B cell (primary cell): ENCODE measurements around the gene GABPB2. TPM values are rescaled to one million over a fixed set of nuclear protein-coding genes. Genes with fewer than 3 reads are reported as not detected.
A peak's percentile ranks its signal among the peaks of the same experiment; 100 is the strongest.

Source experiments
- ATAC-seq: fragments of 200-7000 bp; cut with Tn5 transposase; one replicate; pipeline ENCODE4 v1.10.0; 2021; ENCODE audit warnings: low read depth, mild to moderate bottlenecking, moderate number of reproducible peaks, moderate library complexity
- CTCF ChIA-PET: fragments of 350-600 bp; sonication (Branson Sonifier 250); formaldehyde crosslinking; loops from one replicate; lab custom pipeline; 2021; ENCODE audit warnings: antibody characterized with exemption, inconsistent platforms; lab: Charles Lee
- POLR2A ChIA-PET: fragments of 350-600 bp; sonication (Branson Sonifier 250); formaldehyde crosslinking; loops from one replicate; lab custom pipeline; 2021; ENCODE audit warnings: antibody characterized with exemption; lab: Charles Lee
- DNase-seq: peaks from one replicate; pipeline ENCODE4 v3.0.0; 2013
- H2AFZ ChIP-seq: 2 replicates; pipeline ENCODE4 v1.6.1; 2012; ENCODE audit warnings: mild to moderate bottlenecking, low read depth, low read length; ENCODE audit not compliant: insufficient read depth, poor library complexity, severe bottlenecking
- H3K27ac ChIP-seq, 2 donors: 1 replicate in 1 of 2; 2 replicates in 1 of 2; pipeline ENCODE4 v1.5.1; 2012 to 2013; ENCODE audit warnings: low read length in 2 of 2, mild to moderate bottlenecking in 2 of 2, moderate library complexity in 1 of 2
- H3K27me3 ChIP-seq, 4 experiments: fragments of 200-600 bp in 1 of 4; sonication (generic) in 1 of 4; replicated peaks in 1 of 4; 1 replicate in 2 of 4; 2 replicates in 2 of 4; pipeline versions ENCODE4 v1.6.1 to v1.7.0; 2013 to 2016; ENCODE audit warnings: low read length in 3 of 4, mild to moderate bottlenecking in 2 of 4, mixed read lengths in 1 of 4, moderate library complexity in 1 of 4; ENCODE audit not compliant: insufficient read depth in 4 of 4, control insufficient read depth in 3 of 4; ENCODE audit errors: control extremely low read depth in 1 of 4
- H3K36me3 ChIP-seq, 2 experiments: replicated peaks in 1 of 2; 1 replicate in 1 of 2; 2 replicates in 1 of 2; pipeline versions ENCODE4 v1.6.1 to v1.7.1; 2013; ENCODE audit warnings: low read length in 1 of 2; ENCODE audit not compliant: insufficient read depth in 2 of 2, control insufficient read depth in 1 of 2; ENCODE audit errors: control extremely low read depth in 1 of 2, extremely low read depth in 1 of 2
- H3K4me1 ChIP-seq, 2 donors: fragments of 200-600 bp in 1 of 2; sonication (generic) in 1 of 2; 1 replicate in 1 of 2; 2 replicates in 1 of 2; pipeline versions ENCODE4 v1.5.1 to v1.6.1; 2013 to 2017; ENCODE audit warnings: low read length in 2 of 2; ENCODE audit not compliant: control insufficient read depth in 2 of 2, insufficient read depth in 2 of 2
- H3K4me2 ChIP-seq: replicated peaks from 2 replicates; pipeline ENCODE3; 2012; ENCODE audit warnings: mild to moderate bottlenecking, low read depth, low read length; ENCODE audit not compliant: poor library complexity, severe bottlenecking
- H3K4me3 ChIP-seq, 5 experiments: fragments of 200-600 bp in 1 of 5; sonication (generic) in 1 of 5; 1 replicate in 3 of 5; 2 replicates in 2 of 5; pipeline versions ENCODE4 v1.5.1 to v1.7.0; 2011 to 2016; ENCODE audit warnings: low read length in 4 of 5, mild to moderate bottlenecking in 4 of 5, low read depth in 2 of 5, control low read depth in 1 of 5, moderate library complexity in 1 of 5; ENCODE audit not compliant: insufficient read depth in 1 of 5; ENCODE audit errors: control extremely low read depth in 1 of 5, extremely low read depth in 1 of 5
- H3K79me2 ChIP-seq: fragments of 200-600 bp; sonication (generic); one replicate; pipeline ENCODE4 v1.6.0; 2016; ENCODE audit warnings: low read length; ENCODE audit not compliant: control insufficient read depth, insufficient read depth
- H3K9ac ChIP-seq: fragments of 200-600 bp; sonication (generic); 2 replicates; pipeline ENCODE4 v1.6.1; 2017; ENCODE audit warnings: mild to moderate bottlenecking, low read length, moderate library complexity
- H3K9me3 ChIP-seq, 3 donors: one replicate each; pipeline versions ENCODE4 v1.6.1 to v1.7.1; 2013; ENCODE audit warnings: low read length in 2 of 3; ENCODE audit not compliant: control insufficient read depth in 2 of 3, insufficient read depth in 1 of 3; ENCODE audit errors: control extremely low read depth in 1 of 3
- H4K20me1 ChIP-seq: 2 replicates; pipeline ENCODE4 v1.6.0; 2012; ENCODE audit warnings: mild to moderate bottlenecking, low read length; ENCODE audit not compliant: insufficient read depth, control insufficient read depth, poor library complexity, severe bottlenecking
- H3K27ac Mint-ChIP-seq: one replicate; pipeline ENCODE4 v1.8.0; 2021; ENCODE audit warnings: mixed read lengths
- H3K27me3 Mint-ChIP-seq: one replicate; pipeline ENCODE4 v1.8.0; 2021; ENCODE audit warnings: mixed read lengths
- H3K4me1 Mint-ChIP-seq: one replicate; pipeline ENCODE4 v1.8.0; 2021; ENCODE audit warnings: mixed read lengths
- H3K4me3 Mint-ChIP-seq: one replicate; pipeline ENCODE4 v1.8.0; 2021; ENCODE audit warnings: mixed read lengths
- H3K9me3 Mint-ChIP-seq: one replicate; pipeline ENCODE4 v1.8.0; 2022; ENCODE audit warnings: mixed read lengths; ENCODE audit not compliant: insufficient read depth
- CTCF ChIP-seq: fragments of 200-600 bp; IDR thresholded peaks from one replicate; pipeline ENCODE4 v1.8.0; 2022; ENCODE audit warnings: antibody characterized with exemption, mild to moderate bottlenecking
- EZH2 ChIP-seq: IDR thresholded peaks from 2 replicates; pipeline ENCODE4 v1.6.1; 2012; ENCODE audit warnings: borderline replicate concordance, low read depth, mild to moderate bottlenecking, moderate library complexity, low read length; ENCODE audit not compliant: insufficient read depth, poor library complexity, severe bottlenecking
- WGBS: methylation state at CpG from one replicate; pipeline ENCODE4 v1.1.5; 2013; ENCODE audit warnings: missing lambda C conversion rate; ENCODE audit not compliant: insufficient coverage; 5-methylcytosine and 5-hydroxymethylcytosine counted together
- intact Hi-C: fragments of 100-400 bp; cut with micrococcal nuclease; formaldehyde crosslinking; loops from one replicate; pipeline ENCODE4 v1.10.0; 2022
- polyA plus RNA-seq: library from polyadenylated mRNA; depleted of rRNA; stranded (reverse); fragments of >200 nt; gene quantifications from 2 replicates; pipeline ENCODE4 v1.2.3, GENCODE V29; 2012
- total RNA-seq, 2 donors: library from RNA; stranded (reverse); fragments of 120-200 nt in 1 of 2; gene quantifications; 1 replicate in 1 of 2; 2 replicates in 1 of 2; pipeline versions ENCODE4 v1.2.3 to v1.2.4, GENCODE V29; 2013 to 2022

The GABPB2 gene
- total and polyA plus RNA-seq, 2 donors (not counting 1 experiment from before 2014, with no cell fraction given) = 15.1 to 22.4 TPM

- no peaks in the 10 kb centered on the region for H3K9me3 ChIP-seq
- POLR2A ChIA-PET = interaction anchor here (0.8 to 1.2 kb wide), 3 partner anchors 25 to 68 kb away, joined by 3 to 4 read pairs (median 3); partner anchors contain the start of genes PIP5K1A and TNFAIP8L2
- TF ChIP-seq EZH2 = no peak
- no peak for TF ChIP-seq CTCF
- peak overlapping the region; percentile 46 to 53 for H3K27ac ChIP-seq
- peak overlapping the region; percentile 82 for H2AFZ ChIP-seq
- peak overlapping the region; percentile 89 for H3K4me3 Mint-ChIP-seq
- intact Hi-C loops = loop anchor here (1.0 to 2.0 kb wide), 3 partner anchors 15 to 60 kb away; partner anchors contain the start of genes SEMA6C and TNFAIP8L2
- peak overlapping the region; percentile 92 for H3K27ac Mint-ChIP-seq
- peak overlapping the region; percentile 58 for H3K9ac ChIP-seq
- DNase-seq (peak; percentile 89), ATAC-seq (peak; percentile 100)
- H3K27me3 ChIP-seq = peaks cover 0 to 4% (median 0%) of the 10 kb centered on the region in 4 experiments
- H3K4me1 ChIP-seq = peaks cover 6 to 15% of the 10 kb centered on the region in 2 donors
- H3K36me3 ChIP-seq = no peaks in the 10 kb centered on the region
- peaks cover 14% of the 10 kb centered on the region for H3K4me1 Mint-ChIP-seq
- WGBS = 7% methylated on average over 44 of the region's 45 CpGs
- CTCF ChIA-PET = interaction anchor here (1.1 to 3.1 kb wide), 8 partner anchors 13 to 157 kb away, joined by 3 to 21 read pairs (median 5); partner anchors contain the start of genes CERS2 and TNFAIP8L2
- H3K27me3 Mint-ChIP-seq = no peaks in the 10 kb centered on the region
- no peaks in the 10 kb centered on the region for H3K9me3 Mint-ChIP-seq
- H4K20me1 ChIP-seq = no peaks in the 10 kb centered on the region
- H3K4me3 ChIP-seq = peak overlapping the region in 4 of 5 experiments; percentile 42 to 58 (median 51)
- no peaks in the 10 kb centered on the region for H3K79me2 ChIP-seq
- H3K4me2 ChIP-seq = peak overlapping the region; percentile 76
These were observed 60.5 kb downstream of the GABPB2 start for GRCh38 chr1:151130987-151131586.
